Measurements from ENCODE around the gene TRPM4.

DNA sequence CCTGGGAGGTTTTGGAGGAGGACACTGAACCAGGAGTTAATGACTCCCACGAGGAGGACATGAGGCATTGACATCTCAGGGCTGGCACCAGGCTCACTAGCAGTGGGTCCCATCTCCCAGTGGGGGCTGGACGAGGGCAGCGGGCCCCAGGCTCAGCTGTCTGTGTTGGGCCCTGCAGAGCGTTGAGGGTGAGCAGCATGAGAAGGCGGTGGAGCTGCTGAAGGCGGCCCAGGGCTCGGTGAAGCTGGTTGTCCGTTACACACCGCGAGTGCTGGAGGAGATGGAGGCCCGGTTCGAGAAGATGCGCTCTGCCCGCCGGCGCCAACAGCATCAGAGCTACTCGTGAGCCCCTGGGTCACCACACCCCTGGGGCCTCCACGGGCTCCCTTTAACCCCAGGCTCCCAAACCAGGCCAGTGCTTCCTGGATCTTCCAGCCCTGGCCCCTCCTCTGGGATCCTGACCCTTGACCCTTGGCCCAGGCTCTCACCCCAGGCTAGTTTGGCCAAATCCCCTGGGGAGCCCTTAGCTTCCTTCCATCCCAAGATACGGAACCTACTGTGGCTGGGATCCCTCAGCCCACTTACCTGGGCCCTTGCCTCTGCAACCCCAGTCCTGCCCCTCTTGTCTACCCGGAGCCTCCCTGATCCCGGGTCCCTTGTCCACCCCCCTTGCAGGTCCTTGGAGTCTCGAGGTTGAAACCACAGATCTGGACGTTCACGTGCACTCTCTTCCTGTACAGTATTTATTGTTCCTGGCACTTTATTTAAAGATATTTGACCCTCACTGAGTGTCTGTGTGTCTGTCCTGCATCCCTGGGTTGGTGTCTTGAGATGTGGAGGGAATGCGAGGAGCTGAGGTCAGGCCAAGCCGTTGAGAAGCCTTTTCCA is 39.7 kb upstream of the TRPM4 start:
- no peak for TF ChIP-seq POLR2AphosphoS5 (IDR thresholded peaks at IDR 0.05)
- TF ChIP-seq, protein P1, sequence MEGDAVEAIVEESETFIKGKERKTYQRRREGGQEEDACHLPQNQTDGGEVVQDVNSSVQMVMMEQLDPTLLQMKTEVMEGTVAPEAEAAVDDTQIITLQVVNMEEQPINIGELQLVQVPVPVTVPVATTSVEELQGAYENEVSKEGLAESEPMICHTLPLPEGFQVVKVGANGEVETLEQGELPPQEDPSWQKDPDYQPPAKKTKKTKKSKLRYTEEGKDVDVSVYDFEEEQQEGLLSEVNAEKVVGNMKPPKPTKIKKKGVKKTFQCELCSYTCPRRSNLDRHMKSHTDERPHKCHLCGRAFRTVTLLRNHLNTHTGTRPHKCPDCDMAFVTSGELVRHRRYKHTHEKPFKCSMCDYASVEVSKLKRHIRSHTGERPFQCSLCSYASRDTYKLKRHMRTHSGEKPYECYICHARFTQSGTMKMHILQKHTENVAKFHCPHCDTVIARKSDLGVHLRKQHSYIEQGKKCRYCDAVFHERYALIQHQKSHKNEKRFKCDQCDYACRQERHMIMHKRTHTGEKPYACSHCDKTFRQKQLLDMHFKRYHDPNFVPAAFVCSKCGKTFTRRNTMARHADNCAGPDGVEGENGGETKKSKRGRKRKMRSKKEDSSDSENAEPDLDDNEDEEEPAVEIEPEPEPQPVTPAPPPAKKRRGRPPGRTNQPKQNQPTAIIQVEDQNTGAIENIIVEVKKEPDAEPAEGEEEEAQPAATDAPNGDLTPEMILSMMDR (IDR thresholded peaks at IDR 0.05): no peak

All from suprapubic skin (tissue), 3 donors.